22Rv1 (cell line): ENCODE results near the gene CDH6.

Experiments used
- CTCF ChIP-seq: fragments of 450-650 bp; IDR thresholded peaks from 2 replicates; pipeline ENCODE4 v1.5.1; 2017; ENCODE audit warnings: mild to moderate bottlenecking
- ZFX ChIP-seq: fragments of 450-650 bp; IDR thresholded peaks from 2 replicates; pipeline ENCODE4 v1.6.1; 2017; ENCODE audit warnings: antibody characterized with exemption, borderline replicate concordance

- TF ChIP-seq CTCF (no peak), ZFX (no peak)
Measured at GRCh38 chr5:31182136-31182535, 11.3 kb upstream of the CDH6 start.
